Posterior vena cava (tissue), 2 donors: Measurements from ENCODE around the gene LMCD1. TPM values are rescaled to one million over a fixed set of nuclear protein-coding genes. Genes with fewer than 3 reads are reported as not detected.

Source experiments
- DNase-seq: peaks from one replicate; pipeline ENCODE4 v3.0.0-alpha.2; 2020; ENCODE audit warnings: low spot score
- intact Hi-C, 2 donors: fragments of 100-400 bp; cut with DNase I; formaldehyde crosslinking; loops; one replicate each; pipeline versions ENCODE4 v1.14.1 to v1.14.2; 2022 to 2023
- total RNA-seq, 2 donors: library from RNA; stranded (reverse); fragmentation: NEBNext Ultra II Directional; extraction: Animal tissue kit (Norgen Biotek cat#: 25700); gene quantifications; one replicate each; pipeline ENCODE4 v1.2.1, GENCODE V29; 2021
- donor health status: DM: yes; HTN: yes; CAD: no.
- donor health status: DM: yes; HTN: yes; CAD: no.

Gene LMCD1
- total RNA-seq, 2 donors from 2014 or later, result 221 to 834 TPM

DNA sequence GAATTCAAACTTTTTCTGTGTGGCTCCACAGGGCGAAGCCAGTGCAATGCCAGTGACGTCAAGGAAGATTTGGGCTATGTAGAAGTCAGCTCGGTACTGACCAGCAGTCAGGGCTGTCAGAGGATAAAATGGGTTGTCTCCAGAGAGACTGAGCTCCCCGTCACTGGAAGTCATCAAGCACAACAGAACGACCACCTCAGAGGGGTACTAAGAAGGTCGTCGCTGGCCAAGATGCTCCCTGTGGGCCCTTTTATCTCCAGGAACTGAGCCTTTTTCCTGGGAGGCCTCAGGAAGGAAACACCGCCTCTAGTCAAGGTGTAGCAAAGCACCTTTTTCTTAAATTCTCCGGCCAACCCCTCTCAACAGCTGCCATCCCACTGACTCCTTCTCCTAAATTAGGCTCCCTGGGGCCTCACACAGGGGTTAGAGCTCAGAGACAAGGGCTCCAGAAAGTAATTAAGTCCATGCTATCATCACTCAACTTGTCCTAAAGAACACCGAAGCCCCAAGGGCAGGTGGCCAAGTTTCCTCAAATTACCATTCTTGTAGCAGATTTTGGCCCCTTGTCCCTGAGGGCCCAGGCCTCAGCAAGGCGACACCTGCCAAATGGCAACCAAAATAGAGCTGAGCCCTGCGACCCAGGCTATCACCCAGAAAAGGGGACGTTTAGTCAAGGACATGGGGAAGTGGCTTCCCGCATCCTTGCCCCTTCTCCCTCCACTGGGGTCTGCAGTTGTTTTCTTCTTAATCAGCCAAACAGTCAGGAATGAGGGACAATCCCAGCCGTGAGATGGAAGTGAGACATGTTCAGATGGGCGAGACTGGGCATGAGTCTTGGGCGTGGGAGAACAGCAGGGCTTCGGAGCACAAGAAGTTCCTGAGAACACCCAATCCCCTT lies 94.9 kb downstream of the LMCD1 start:
- intact Hi-C loops, result loop anchor here in 1 of 2 donors (10.0 kb wide), 1 partner anchor 1012 kb away; no protein-coding TSS in a partner anchor
- no peak for DNase-seq

DNA sequence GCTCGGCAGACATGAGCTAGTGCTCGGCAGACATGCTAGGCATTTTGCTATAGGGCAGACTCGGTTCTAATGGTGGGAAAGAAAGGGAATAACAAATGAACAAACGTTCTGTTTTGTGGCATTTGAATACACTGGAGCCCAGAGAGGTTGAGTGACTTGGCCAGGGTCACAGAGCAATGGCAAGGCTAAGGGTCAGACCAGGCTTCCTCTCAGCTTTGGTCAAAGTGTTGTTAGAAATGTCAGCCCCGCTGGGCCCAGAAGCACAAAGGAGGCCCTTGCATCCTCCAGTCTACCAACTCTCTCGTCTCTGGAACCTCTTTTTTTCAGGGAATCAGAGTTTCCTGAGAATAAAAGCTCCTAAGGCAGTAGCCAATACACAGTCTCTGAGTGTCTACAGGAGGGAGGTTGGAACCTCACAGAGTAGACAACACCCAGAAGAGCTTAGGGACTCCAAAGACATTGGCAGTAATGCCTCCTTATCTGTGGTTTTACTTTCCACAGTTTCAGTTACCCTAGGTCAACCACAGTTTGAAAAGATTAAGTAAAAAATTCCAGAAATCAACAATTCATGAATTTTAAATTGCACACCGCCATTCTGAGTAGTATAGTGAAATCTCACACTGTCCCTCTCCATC lies 95.7 kb downstream of the LMCD1 start:
- intact Hi-C loops, result loop anchor here in 1 of 2 donors (10.0 kb wide), 1 partner anchor 1013 kb away; no protein-coding TSS in a partner anchor
- no peak for DNase-seq

GRCh38 chr3:8599146-8599545 lies 97.5 kb downstream of the LMCD1 start:
- intact Hi-C loops, result loop anchor here in 1 of 2 donors (10.0 kb wide), 1 partner anchor 1014 kb away; no protein-coding TSS in a partner anchor
- no peak for DNase-seq

- no peak for DNase-seq
- intact Hi-C loops, result no loop called here
These were observed 98.8 kb downstream of the LMCD1 start for GRCh38 chr3:8600457-8600856.

GRCh38 chr3:8603115-8603710 lies 101.6 kb downstream of the LMCD1 start:
- intact Hi-C loops, result no loop called here

DNA sequence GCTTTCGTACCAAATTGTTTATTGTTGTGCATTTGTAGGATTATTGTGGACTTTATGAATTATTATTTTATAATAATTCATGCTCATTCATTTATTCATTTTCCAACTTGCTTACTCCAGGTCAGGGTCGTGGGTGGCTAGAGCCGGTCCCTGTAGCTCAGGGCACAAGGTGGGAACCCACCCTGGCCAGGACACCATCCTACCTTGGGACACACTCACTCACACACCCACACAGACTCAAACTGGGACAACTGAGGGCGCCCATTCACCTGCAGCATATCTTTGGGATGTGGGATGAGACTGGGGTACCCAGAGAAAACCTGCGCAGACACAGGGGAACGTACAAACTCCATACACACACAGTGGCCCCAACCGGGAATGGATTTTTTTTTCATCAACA lies 102.4 kb downstream of the LMCD1 start:
- intact Hi-C loops, result no loop called here
- peak; percentile 70 for DNase-seq

More at GRCh38 chr3:8603115-8603710, 101.6 kb downstream of the LMCD1 start:
- no peak for DNase-seq

- DNase-seq, result no peak
- intact Hi-C loops, result loop anchor here in 1 of 2 donors (5.0 kb wide), 1 partner anchor 163 kb away; no protein-coding TSS in a partner anchor
These were observed 103.4 kb downstream of the LMCD1 start for GRCh38 chr3:8604988-8605387.

DNA sequence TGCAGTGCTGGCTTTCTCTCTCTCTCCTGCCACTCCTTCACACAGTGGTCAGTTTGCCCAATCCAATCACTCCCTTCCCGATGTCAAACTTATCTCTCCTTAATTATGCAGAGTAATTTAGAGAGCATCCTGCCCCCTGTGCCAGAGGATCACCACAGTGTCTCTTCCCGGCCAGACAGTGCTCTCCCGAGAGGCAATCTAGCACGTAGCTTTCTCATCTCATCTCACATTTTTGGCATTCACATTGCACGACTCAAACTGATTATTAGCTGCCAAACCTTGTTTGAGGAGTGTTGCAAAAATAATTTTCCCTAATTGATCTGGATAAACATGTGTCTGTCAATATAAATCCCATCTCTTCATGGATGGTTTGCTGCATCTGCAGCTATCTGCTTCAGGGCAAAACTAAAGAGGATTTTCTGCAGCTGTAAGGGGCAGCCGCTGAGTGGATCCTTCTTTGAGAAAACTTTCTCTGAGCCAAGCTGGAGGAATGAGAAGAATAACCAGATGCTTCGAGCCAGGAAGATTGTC lies 105.1 kb downstream of the LMCD1 start:
- intact Hi-C loops, result loop anchor here in 1 of 2 donors (5.0 kb wide), 1 partner anchor 164 kb away; no protein-coding TSS in a partner anchor
- DNase-seq, result peak; percentile 54

- intact Hi-C loops, result loop anchor here in 1 of 2 donors (5.0 kb wide), 1 partner anchor 165 kb away; no protein-coding TSS in a partner anchor
- peak; percentile 87 for DNase-seq
These were observed 105.8 kb downstream of the LMCD1 start for GRCh38 chr3:8607234-8608040.

- intact Hi-C loops, result loop anchor here in 1 of 2 donors (5.0 kb wide), 1 partner anchor 166 kb away; no protein-coding TSS in a partner anchor
- DNase-seq, result no peak
These were observed 106.6 kb downstream of the LMCD1 start for GRCh38 chr3:8608041-8608790.

GRCh38 chr3:8608791-8609467 lies 107.3 kb downstream of the LMCD1 start:
- DNase-seq, result no peak
- intact Hi-C loops, result loop anchor here in 1 of 2 donors (5.0 kb wide), 1 partner anchor 167 kb away; no protein-coding TSS in a partner anchor

DNA sequence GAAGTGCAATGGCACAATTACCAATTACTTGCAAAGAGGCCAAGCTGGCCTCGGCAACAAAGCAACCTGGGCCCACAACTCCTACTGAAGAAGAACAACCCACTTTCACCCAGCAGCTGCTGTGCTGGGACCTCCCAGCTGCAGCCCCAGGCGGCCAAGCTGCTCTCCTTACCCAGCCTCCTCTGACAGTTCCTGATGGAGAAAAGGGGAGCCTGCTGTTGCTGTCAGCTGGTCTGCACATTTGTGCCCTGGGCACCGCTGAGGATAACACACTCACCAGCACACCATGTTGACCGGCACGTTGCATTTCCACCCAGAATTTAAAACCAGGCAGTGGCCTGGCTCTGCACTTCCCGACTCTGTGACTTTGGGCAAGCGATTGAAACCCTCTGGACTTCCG lies 109.3 kb downstream of the LMCD1 start:
- no peak for DNase-seq
- intact Hi-C loops, result no loop called here

DNA sequence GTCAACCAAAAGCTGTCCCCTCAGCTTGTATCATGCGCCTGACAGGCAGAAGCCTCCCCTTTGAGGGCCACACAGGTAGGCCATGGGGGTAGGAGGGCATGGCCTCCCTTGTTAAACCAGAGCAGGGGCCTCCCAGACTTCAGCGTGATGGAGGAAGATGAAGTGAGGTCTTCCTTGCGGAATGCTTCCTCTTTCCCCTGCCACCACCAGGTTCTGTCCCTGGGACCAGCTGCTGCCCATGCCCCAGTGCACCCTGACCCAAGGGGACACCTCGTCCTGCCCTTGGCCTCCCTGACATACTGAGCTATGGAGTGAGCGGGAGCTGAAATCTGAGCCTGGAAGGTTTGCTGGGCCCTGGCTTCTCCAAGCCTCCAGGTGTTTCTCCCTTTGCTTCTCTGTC lies 116.3 kb downstream of the LMCD1 start:
- intact Hi-C loops, result no loop called here
- DNase-seq, result peak; percentile 47

- peak; percentile 16 for DNase-seq
- intact Hi-C loops, result no loop called here
These were observed 117.3 kb downstream of the LMCD1 start for GRCh38 chr3:8618950-8619349.

GRCh38 chr3:8619548-8619947 lies 117.9 kb downstream of the LMCD1 start:
- DNase-seq, result no peak
- intact Hi-C loops, result no loop called here

- intact Hi-C loops, result loop anchor here (5.0 kb wide), 2 partner anchors 174 to 179 kb away; no protein-coding TSS in a partner anchor
These were observed 119.5 kb downstream of the LMCD1 start for GRCh38 chr3:8621141-8621540.

DNA sequence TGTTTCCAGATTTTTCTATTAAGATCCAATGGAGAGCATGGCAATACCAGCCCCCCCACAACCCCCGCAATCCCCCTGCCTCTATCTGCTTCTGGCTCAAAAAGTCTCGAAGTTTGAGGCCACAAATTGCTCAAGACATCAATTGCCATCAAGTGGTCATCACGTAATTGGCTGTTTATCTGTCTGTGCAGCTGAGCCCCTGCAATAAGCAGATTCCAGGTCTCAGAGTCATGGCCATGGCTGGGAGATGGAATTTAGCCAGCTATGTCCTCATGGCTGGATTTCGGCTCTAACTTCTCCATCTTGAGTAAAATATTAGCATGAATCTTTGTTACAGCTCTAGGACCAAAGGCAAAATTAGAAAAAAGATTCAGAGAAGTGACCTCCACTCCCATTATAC lies 120.2 kb downstream of the LMCD1 start:
- DNase-seq, result no peak
- intact Hi-C loops, result loop anchor here (5.0 kb wide), 2 partner anchors 175 to 180 kb away; no protein-coding TSS in a partner anchor

More at GRCh38 chr3:8621141-8621540, 119.5 kb downstream of the LMCD1 start:
- DNase-seq, result no peak
